ENCODE measurements around the gene CLEC4F. TPM values are rescaled to one million over a fixed set of nuclear protein-coding genes. Genes with fewer than 3 reads are reported as not detected.

Gene CLEC4F
- polyA plus RNA-seq, 1 donor from 2014 or later = not detected

DNA sequence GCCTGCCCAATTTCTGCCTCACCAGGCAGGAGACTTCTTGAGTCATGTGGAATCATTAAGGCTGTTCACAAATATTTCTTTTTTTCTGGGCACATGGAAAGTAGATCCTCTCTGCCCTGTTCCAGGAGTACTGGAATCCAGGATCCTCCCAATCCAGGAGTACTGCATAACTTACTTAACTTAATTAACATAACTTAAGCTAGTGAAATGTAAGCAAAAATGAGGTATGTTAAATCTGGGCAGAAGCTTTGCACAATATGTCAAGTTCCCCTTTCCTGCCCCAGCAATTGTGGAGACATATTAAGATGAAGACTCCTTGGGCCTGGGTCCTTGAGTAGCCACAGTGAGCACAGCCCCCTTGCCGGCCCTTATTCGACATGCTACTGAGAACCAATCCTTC, 12.0 kb upstream of the CLEC4F start:
- H3K36me3 Mint-ChIP-seq = no peaks in the 10 kb centered on the region

DNA sequence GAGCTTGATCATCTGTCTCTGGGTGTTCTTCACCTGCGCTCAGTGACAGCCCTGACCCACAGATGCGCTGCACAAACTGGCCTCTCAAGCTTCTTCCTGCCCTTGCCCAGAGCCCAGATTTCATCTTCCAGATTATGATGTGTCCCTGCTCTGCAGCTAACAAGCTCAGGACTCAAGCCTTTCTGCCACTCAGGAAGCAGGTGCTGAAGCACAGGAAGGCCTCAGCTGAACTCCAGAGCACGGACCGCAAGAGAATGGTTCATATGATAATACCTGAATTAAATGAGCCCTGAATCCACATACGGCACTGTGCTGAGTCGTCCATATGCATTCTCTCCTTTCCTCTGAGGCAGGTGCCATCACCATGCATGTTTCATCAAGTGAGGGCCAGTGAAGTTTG, 11.5 kb upstream of the CLEC4F start:
- H3K4me1 Mint-ChIP-seq = peaks cover 0 to 3% (median 2%) of the 10 kb centered on the region in 3 donors
- peaks cover 0 to 4% (median 0%) of the 10 kb centered on the region in 3 donors for H3K9me3 Mint-ChIP-seq
- H3K36me3 Mint-ChIP-seq = no peaks in the 10 kb centered on the region
- peaks cover 14% of the 10 kb centered on the region for H3K27me3 Mint-ChIP-seq
- no peak overlapping the region for H3K4me3 Mint-ChIP-seq
- H3K27ac Mint-ChIP-seq = no peak overlapping the region

More for the DNA sequence above, 12.0 kb upstream of the CLEC4F start:
- Mint-ChIP-seq H3K27ac (no peak overlapping the region), H3K27me3 (peaks cover 14% of the 10 kb centered on the region), H3K4me1 (peaks cover 0 to 3% (median 2%) of the 10 kb centered on the region in 3 donors), H3K9me3 (peaks cover 0 to 4% (median 0%) of the 10 kb centered on the region in 3 donors), H3K4me3 (no peak overlapping the region)

DNA sequence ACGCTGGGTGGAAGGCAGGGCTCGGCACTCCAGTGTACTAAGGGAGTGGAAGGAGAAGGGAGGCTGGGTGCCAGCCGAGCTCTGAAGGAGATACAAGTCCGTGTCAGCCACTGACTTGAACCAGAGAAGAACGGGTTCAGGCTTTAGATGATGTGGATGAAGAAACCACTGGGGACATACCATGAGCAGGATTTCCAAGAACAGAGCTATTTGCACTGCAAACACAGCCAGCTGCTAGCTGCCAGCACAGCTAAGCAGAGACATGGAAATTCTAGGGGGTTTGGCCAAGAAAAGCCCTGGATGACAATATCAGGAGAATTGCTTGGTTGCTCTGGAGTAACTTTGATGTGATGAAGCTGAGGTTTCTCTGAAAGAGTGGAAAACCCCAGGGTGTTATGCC, 10.0 kb upstream of the CLEC4F start:
- no peak overlapping the region for H3K27ac Mint-ChIP-seq
- H3K27me3 Mint-ChIP-seq = peaks cover 16% of the 10 kb centered on the region
- H3K4me1 Mint-ChIP-seq = peaks cover 0 to 3% (median 2%) of the 10 kb centered on the region in 3 donors

DNA sequence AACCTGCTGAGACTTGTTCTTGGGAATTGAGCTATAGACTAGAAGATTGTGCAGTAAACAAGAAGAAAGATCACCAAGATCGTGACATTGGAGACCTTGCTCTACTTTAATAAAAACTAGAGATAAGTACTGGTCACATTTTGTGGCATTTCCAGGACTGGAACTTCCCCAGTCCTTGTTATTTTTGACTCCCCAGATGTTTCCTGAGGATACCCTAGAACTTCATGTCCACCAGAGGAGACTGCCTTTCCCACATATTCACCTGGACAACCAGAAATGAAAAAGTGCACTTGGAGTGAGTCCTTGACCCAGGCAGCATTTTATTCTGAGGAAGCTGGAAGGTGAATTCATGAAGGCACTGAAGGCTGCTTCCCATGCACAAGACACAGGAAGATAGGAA, 9.5 kb upstream of the CLEC4F start:
- Mint-ChIP-seq H3K4me3 (no peak overlapping the region), H3K4me1 (peaks cover 0 to 3% (median 2%) of the 10 kb centered on the region in 3 donors), H3K27me3 (peaks cover 11% of the 10 kb centered on the region), H3K9me3 (peaks cover 0 to 4% (median 0%) of the 10 kb centered on the region in 3 donors), H3K27ac (no peak overlapping the region), H3K36me3 (no peaks in the 10 kb centered on the region)

More for the DNA sequence above, 10.0 kb upstream of the CLEC4F start:
- no peaks in the 10 kb centered on the region for H3K36me3 Mint-ChIP-seq
- peaks cover 0 to 4% (median 0%) of the 10 kb centered on the region in 3 donors for H3K9me3 Mint-ChIP-seq
- no peak overlapping the region for H3K4me3 Mint-ChIP-seq

DNA sequence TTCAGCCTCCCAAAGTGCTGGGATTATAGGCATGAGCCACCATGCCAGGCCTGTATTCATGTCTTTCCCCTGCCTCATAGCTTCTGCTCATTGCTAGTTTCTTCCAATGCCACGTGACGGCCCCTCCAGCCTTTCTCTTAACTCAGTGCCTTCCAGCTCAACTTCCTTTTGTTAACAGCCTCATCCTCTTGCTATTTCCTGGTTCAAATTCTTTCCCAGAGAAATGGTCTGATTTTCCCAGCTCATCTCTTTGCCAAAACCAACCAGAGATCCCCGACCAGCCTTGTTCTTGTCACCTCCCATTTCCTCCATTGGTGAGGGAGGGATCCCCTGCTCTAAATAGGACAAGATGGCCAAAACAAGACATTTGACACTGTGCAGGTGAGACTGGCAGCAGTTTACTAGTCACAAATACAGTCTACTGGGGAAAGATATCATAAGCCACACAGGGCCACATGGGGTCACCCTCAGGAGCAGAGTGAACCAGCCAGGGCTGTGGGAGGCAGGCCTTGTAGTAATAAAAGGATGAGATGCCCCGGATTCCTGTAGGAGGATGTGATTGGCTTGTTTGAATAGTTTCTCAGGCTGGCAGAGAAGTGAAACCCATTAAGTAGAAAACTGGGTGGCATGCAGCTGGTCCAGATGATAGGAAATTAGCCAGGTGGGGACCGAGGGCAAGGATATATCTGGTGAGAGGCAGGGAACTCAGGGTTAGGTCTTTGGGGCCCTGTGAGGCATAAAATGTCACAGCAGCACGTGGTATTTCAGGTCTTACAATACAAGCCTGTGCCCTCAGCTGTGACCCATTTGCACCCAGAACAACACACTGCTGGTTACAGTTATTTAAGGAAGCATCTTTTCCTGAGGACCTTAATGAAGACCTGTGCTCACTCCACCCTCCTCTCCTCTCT, 8.8 kb upstream of the CLEC4F start:
- Mint-ChIP-seq H3K4me1 (peaks cover 0 to 3% (median 3%) of the 10 kb centered on the region in 3 donors), H3K9me3 (peaks cover 0 to 4% (median 0%) of the 10 kb centered on the region in 3 donors), H3K27me3 (peaks cover 9% of the 10 kb centered on the region), H3K36me3 (no peaks in the 10 kb centered on the region), H3K4me3 (no peak overlapping the region), H3K27ac (no peak overlapping the region)

DNA sequence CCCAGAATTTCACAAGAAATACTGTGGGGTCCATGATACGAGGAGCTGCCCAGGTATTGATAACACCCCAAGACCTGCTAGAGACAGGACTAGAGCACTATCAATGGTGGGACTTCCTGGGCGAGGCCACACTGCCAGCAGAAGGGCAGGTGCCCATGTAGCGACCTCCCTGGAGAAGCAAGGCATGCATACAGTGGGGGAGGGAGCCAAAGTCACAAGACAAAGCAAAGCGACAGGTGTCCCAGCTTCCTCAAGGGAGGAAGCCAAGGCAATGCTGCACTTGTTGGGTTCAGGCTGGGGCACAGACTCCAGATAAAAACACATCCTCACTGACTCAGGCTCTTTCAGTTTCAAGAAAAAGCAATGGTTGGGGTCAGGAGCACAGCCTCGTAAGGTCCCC, 7.7 kb upstream of the CLEC4F start:
- H3K4me3 Mint-ChIP-seq = no peak overlapping the region
- H3K27ac Mint-ChIP-seq = no peak overlapping the region
- peaks cover 5% of the 10 kb centered on the region for H3K27me3 Mint-ChIP-seq
- peaks cover 0 to 4% (median 3%) of the 10 kb centered on the region in 3 donors for H3K4me1 Mint-ChIP-seq
- no peaks in the 10 kb centered on the region for H3K36me3 Mint-ChIP-seq
- H3K9me3 Mint-ChIP-seq = peaks cover 0 to 4% (median 0%) of the 10 kb centered on the region in 3 donors

DNA sequence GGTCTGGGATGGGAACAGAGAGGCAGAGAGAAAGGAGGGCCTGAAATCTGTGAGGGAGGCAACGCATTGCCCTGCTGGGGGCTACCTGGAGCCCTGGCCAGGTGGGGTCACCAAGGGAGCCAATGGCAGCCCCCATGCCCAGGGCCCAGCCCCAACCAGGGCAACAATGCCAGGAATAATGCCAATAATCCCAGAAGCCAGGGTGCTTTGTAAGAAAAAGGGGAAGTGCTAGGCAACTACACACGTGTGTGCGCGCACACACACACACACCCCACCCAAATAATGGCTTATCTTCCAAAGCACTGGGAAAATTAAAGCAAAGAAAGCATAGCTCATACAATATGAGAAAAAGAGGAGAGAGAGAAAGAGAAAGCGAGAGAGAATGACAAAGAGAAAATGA, 7.0 kb upstream of the CLEC4F start:
- H3K9me3 Mint-ChIP-seq = peaks cover 0 to 4% (median 0%) of the 10 kb centered on the region in 3 donors
- H3K4me3 Mint-ChIP-seq = no peak overlapping the region
- peaks cover 7% of the 10 kb centered on the region for H3K27me3 Mint-ChIP-seq
- no peaks in the 10 kb centered on the region for H3K36me3 Mint-ChIP-seq
- peaks cover 0 to 7% (median 4%) of the 10 kb centered on the region in 3 donors for H3K4me1 Mint-ChIP-seq
- H3K27ac Mint-ChIP-seq = no peak overlapping the region

DNA sequence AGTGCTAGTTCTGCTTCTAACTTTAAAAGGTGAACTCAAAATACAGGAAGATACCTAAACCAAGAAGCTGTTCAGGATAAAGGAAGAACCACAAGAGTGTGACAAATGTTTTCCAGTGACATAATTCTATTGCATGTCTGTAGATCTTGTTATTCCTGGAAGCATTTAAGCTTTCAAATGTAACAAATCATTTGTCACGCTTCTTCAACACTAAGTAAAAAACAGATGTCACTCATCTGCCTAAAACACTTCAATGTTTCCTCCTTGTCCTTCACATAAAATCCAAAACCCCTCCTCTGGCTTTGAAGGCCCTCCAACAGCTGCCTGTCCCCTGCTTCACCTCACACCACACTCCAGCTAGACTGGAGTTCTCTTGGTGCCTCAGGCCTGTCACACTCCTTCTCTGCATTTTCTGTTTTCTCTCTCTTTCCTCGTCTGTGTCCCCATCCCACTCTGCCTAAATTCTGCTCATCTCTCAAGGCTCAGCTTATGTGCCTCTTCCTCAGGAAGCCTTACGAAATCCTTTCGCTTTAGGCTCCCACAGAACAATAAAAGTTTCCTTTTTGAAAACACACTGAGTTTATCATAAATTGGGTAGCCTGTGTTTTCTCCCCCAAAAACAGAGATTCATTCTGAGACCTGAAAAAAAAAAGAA, 6.4 kb upstream of the CLEC4F start:
- H3K27ac Mint-ChIP-seq = peak overlapping the region in 1 of 3 donors; percentile 79
- H3K36me3 Mint-ChIP-seq = no peaks in the 10 kb centered on the region
- H3K4me1 Mint-ChIP-seq = peaks cover 0 to 7% (median 4%) of the 10 kb centered on the region in 3 donors
- H3K27me3 Mint-ChIP-seq = peaks cover 7% of the 10 kb centered on the region
- H3K4me3 Mint-ChIP-seq = peak overlapping the region in 1 of 4 donors; percentile 19
- H3K9me3 Mint-ChIP-seq = peaks cover 0 to 3% (median 0%) of the 10 kb centered on the region in 3 donors

DNA sequence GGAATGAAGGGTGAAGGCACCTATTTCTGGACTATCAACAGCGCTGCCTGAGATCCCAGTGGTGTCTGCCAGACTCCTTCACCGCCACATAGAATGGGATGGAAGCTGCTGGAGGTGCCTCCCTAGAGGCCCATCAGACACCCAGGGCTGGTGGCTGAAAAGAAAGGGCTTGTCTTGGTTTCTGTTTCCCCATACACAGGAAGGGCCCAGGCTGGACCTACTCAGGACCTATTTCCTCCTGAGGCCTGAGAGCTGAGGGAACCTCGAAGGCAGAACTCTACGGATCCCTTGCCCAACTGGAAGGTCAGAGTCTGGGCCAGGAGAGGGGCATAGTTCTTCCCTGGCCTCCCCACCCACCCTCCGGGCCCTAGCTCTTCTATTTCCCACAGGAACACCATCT, 2.9 kb upstream of the CLEC4F start:
- H3K4me3 Mint-ChIP-seq = no peak overlapping the region
- peaks cover 3% of the 10 kb centered on the region for H3K36me3 Mint-ChIP-seq
- H3K4me1 Mint-ChIP-seq = peaks cover 0 to 3% (median 2%) of the 10 kb centered on the region in 3 donors
- no peaks in the 10 kb centered on the region for H3K9me3 Mint-ChIP-seq
- no peak overlapping the region for H3K27ac Mint-ChIP-seq
- peaks cover 5% of the 10 kb centered on the region for H3K27me3 Mint-ChIP-seq

DNA sequence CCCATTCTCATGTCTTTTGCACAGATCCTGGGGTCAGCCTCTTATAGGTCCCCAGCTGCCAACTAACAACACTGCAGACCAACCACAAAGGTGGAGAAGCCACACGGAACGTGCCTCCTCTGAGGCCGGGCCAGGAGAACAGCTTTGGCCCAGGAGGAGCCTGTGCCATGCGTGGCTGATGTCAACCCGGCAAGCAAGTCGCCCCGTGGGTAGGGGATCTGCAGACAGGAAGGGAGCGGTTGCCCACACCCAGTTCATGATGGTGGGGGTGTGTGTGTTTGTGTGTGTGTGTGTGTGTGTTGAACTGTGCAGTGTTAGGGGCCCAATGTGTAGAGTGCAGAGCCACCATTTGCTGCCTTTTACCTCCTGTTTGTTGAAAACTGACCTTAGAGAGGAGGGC, 2.4 kb upstream of the CLEC4F start:
- Mint-ChIP-seq H3K36me3 (peaks cover 3% of the 10 kb centered on the region), H3K4me3 (no peak overlapping the region), H3K9me3 (no peaks in the 10 kb centered on the region), H3K4me1 (peaks cover 0 to 3% (median 2%) of the 10 kb centered on the region in 3 donors), H3K27ac (no peak overlapping the region), H3K27me3 (peaks cover 7% of the 10 kb centered on the region)

DNA sequence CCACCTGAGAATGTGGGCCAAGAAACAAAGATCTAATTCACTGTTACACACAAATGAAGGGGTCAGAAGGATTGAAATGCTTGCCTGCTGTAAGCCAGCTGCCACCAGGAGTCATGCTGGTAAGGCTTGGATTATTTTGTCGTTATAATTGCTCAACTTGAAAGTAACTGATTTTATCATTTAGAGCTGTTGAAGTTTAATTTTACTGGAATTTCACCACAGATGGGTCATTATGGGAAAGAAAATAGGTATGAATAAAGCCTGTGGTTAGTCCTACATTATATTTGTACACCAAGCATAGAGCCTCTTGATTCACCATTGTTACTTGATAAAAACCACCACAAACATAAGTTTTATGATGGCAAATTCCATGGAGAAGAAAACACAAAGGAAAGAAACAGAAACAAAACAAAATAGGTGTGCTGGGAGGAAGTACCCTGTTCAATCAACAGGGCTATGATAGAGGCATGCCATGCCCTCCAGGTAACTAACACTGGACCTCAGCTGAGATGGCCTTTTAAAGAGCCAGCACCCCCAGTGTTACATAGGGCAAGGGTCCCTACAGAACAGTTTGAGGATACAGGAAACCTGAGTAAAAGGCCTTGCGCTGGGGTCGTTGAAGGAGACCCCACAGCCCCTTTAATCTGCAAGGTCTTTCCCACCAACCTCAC, 3.0 kb downstream of the CLEC4F start:
- H3K27ac Mint-ChIP-seq = no peak overlapping the region
- no peak overlapping the region for H3K4me3 Mint-ChIP-seq
- no peaks in the 10 kb centered on the region for H3K4me1 Mint-ChIP-seq
- H3K27me3 Mint-ChIP-seq = peaks cover 5% of the 10 kb centered on the region
- no peaks in the 10 kb centered on the region for H3K9me3 Mint-ChIP-seq
- peaks cover 3% of the 10 kb centered on the region for H3K36me3 Mint-ChIP-seq

DNA sequence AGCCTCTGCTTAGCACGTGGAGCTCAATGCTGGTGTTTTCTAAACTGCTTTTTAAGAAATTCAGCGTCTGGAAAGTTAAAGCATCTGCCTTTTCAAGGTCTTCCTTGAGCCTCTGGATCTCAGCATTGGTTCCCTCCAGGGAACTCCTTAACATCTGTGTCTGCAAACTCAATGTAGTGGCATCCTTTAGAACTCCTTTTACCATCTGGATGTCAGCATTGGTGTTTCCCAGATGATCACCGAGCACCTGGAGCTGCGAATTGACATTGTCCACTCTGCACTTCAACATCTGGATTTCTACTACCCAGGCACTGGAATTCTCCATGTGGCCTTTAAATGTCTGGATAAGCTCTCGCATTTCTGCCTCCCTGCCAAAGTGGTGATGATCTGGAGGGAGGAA, 3.7 kb downstream of the CLEC4F start:
- no peak overlapping the region for H3K27ac Mint-ChIP-seq
- H3K27me3 Mint-ChIP-seq = peaks cover 5% of the 10 kb centered on the region
- H3K36me3 Mint-ChIP-seq = peaks cover 3% of the 10 kb centered on the region
- no peaks in the 10 kb centered on the region for H3K4me1 Mint-ChIP-seq
- H3K4me3 Mint-ChIP-seq = no peak overlapping the region
- H3K9me3 Mint-ChIP-seq = no peaks in the 10 kb centered on the region

DNA sequence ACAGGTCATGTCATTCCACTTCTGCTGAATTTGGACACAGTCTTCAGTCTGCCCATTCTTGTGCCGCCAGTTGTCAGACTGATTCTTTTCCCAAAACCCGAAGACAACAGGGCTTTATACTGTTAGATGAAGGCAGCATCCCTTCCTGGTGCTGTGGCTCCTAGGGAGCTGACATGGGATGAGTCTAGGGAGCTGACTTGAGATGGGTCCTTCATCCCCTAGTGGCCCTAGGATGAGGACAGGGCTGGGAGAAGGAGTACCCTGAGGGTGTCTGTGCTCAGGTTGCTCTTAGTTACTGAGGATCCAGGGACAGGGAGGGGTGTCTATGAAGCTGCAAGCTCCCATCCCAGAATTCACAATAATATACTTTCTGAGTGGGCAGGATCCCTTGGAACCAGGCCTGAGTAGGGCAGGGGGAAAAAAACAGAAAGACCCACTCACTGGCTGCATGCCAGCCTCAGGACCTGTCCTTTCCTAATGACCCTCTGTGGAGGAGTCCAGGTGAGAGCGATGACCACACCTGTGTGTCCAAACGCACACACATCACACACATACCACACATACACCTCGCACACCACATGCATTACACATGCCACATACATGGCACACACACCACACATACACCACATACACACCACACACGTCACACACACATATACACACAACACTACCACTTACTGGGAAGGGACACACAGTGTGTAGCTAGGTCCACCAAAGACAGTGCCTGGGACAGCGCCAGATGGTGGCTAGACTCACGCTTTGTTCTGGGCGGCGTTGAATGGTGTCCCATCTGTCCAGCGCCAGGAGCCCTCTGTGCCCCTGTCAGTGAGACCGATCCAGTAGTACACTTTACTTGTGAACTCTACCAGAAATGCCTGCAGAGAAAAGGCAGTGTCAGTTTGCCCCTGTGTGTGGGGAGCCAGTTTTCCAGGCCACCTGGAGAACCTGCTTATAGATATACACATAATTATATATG, 11.1 kb downstream of the CLEC4F start:
- no peaks in the 10 kb centered on the region for H3K9me3 Mint-ChIP-seq
- peaks cover 5% of the 10 kb centered on the region for H3K27me3 Mint-ChIP-seq
- H3K27ac Mint-ChIP-seq = no peak overlapping the region
- no peak overlapping the region for H3K4me3 Mint-ChIP-seq
- H3K4me1 Mint-ChIP-seq = no peaks in the 10 kb centered on the region
- H3K36me3 Mint-ChIP-seq = no peaks in the 10 kb centered on the region

DNA sequence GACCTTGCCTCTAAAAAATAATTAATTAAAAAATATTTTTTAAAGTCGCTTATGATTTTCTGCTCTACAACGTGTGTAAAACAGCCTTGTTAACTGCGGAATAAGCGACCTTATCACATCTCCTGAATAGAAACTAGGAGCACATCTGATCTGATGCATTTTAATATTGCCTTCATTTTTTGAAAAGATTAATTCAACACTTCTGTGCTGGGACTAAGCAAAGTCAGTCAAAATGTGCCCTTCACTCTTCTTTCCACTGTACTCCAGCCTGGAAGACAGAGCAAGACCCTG, 12.6 kb downstream of the CLEC4F start:
- Mint-ChIP-seq H3K4me1 (no peaks in the 10 kb centered on the region), H3K27ac (no peak overlapping the region), H3K9me3 (no peaks in the 10 kb centered on the region), H3K27me3 (peaks cover 10% of the 10 kb centered on the region), H3K36me3 (no peaks in the 10 kb centered on the region), H3K4me3 (no peak overlapping the region)
